ENCODE data around the gene FREM2. TPM values are rescaled to one million over a fixed set of nuclear protein-coding genes. Genes with fewer than 3 reads are reported as not detected.

Gene FREM2
- total RNA-seq, 4 donors from 2014 or later = 0.72 to 3.1 (median 1.5) TPM

GRCh38 chr13:38888309-38888708 is 201.4 kb downstream of the FREM2 start:
- H3K36me3 ChIP-seq = no peaks in the 10 kb centered on the region
- H3K4me3 ChIP-seq = no peak overlapping the region
- no peaks in the 10 kb centered on the region for H3K4me1 ChIP-seq
- H3K27me3 ChIP-seq = no peaks in the 10 kb centered on the region
- no peak for DNase-seq (ENCODE audit: low spot score in 2 of 2)
- WGBS = 66% methylated on average over 4 of the region's 4 CpGs
- no peaks in the 10 kb centered on the region for H3K9me3 ChIP-seq
- H3K27ac ChIP-seq = no peak overlapping the region
- no peak for TF ChIP-seq POLR2A (IDR thresholded peaks at IDR 0.05)
- no peak for TF ChIP-seq CTCF (IDR thresholded peaks at IDR 0.05)
- no peak for TF ChIP-seq POLR2AphosphoS5 (IDR thresholded peaks at IDR 0.05)
- no peak for TF ChIP-seq EP300 (IDR thresholded peaks at IDR 0.05)

GRCh38 chr13:38895075-38895474 is 208.2 kb downstream of the FREM2 start:
- H3K4me1 ChIP-seq = no peaks in the 10 kb centered on the region
- H3K36me3 ChIP-seq = no peaks in the 10 kb centered on the region
- 100% methylated on average over 1 of the region's 1 CpG for WGBS
- H3K9me3 ChIP-seq = no peaks in the 10 kb centered on the region
- no peak overlapping the region for H3K27ac ChIP-seq
- no peak overlapping the region for H3K4me3 ChIP-seq
- TF ChIP-seq POLR2AphosphoS5 (IDR thresholded peaks at IDR 0.05) (no peak), EP300 (IDR thresholded peaks at IDR 0.05) (no peak), POLR2A (IDR thresholded peaks at IDR 0.05) (no peak), CTCF (IDR thresholded peaks at IDR 0.05) (no peak)
- DNase-seq (ENCODE audit: low spot score in 2 of 2) = no peak
- H3K27me3 ChIP-seq = no peaks in the 10 kb centered on the region

DNA sequence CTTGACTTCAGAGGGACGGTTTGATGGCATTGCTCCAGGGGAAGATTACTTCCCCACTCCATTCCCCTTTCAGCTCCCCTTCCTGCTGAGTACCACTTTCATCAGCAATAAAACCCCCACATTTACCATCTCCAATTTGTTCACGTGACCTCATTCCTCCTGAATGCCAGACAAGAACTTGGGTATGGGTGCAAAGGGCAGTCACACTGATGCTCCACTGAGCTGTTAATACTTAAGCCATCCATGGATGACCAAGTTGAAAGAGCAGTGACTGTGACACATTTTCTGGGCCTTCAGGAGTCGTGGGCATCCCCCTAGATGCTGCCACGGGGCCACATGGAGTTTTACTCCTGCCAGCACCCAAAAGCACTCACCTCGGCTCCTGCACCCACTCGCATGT is 210.6 kb downstream of the FREM2 start:
- H3K27me3 ChIP-seq = no peaks in the 10 kb centered on the region
- H3K9me3 ChIP-seq = no peaks in the 10 kb centered on the region
- 92% methylated on average over 6 of the region's 6 CpGs for WGBS

DNA sequence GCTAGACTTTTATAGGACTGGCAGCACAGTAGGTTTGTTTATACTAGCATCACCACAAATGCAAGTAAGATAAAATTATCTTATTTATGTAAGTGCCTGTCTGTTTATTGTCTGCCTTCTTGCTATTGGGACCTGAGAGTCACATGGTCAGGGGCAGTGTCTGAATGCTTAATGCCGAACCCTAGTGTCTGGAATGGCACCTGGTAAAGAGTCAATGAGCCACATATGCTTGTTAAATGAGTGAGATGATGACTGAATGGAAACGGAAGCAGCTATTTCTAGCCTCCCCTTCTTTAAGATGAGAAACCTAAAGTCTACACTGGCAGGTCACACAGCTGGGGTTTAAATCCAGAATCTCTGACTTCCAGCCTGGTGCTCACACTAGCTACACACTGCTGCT is 211.6 kb downstream of the FREM2 start:
- no peaks in the 10 kb centered on the region for H3K36me3 ChIP-seq
- H3K4me3 ChIP-seq = no peak overlapping the region
- no peaks in the 10 kb centered on the region for H3K9me3 ChIP-seq
- H3K4me1 ChIP-seq = peaks cover 9% of the 10 kb centered on the region
- TF ChIP-seq POLR2AphosphoS5 (IDR thresholded peaks at IDR 0.05) = no peak
- no peak for TF ChIP-seq POLR2A (IDR thresholded peaks at IDR 0.05)
- no peak for TF ChIP-seq EP300 (IDR thresholded peaks at IDR 0.05)
- no peak for TF ChIP-seq CTCF (IDR thresholded peaks at IDR 0.05)
- no peak for DNase-seq (ENCODE audit: low spot score in 2 of 2)
- 63% methylated on average over 2 of the region's 2 CpGs for WGBS
- no peaks in the 10 kb centered on the region for H3K27me3 ChIP-seq
- H3K27ac ChIP-seq = no peak overlapping the region

More for the DNA sequence above, 210.6 kb downstream of the FREM2 start:
- H3K4me3 ChIP-seq = no peak overlapping the region
- peaks cover 5% of the 10 kb centered on the region for H3K4me1 ChIP-seq
- no peak for DNase-seq (ENCODE audit: low spot score in 2 of 2)
- no peak for TF ChIP-seq EP300 (IDR thresholded peaks at IDR 0.05)
- no peak for TF ChIP-seq POLR2A (IDR thresholded peaks at IDR 0.05)
- no peak for TF ChIP-seq CTCF (IDR thresholded peaks at IDR 0.05)
- TF ChIP-seq POLR2AphosphoS5 (IDR thresholded peaks at IDR 0.05) = no peak
- H3K36me3 ChIP-seq = no peaks in the 10 kb centered on the region
- no peak overlapping the region for H3K27ac ChIP-seq

DNA sequence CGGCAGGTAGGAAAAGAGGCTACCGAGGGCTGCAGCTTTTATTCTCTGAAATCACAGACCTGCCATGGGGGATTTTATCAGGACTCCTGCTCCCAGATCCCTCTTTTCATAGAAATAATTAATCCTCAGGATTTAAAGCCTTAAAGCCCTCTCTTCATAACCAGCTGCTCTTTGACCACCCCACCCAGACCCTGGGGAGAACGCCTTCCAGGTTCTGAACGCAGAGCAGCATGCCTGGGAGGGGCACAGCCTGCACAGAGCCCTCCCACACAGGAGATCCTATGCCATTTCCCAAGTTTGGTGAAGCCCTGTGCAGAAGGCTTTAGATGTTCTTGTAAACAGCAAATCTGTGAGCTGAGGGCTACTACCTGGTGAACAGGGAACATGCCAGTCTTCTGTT is 212.7 kb downstream of the FREM2 start:
- Histone ChIP-seq H3K36me3 (no peaks in the 10 kb centered on the region), H3K4me3 (no peak overlapping the region), H3K9me3 (no peaks in the 10 kb centered on the region), H3K4me1 (peaks cover 9% of the 10 kb centered on the region), H3K27ac (no peak overlapping the region), H3K27me3 (no peaks in the 10 kb centered on the region)
- TF ChIP-seq CTCF (IDR thresholded peaks at IDR 0.05) (no peak), POLR2A (IDR thresholded peaks at IDR 0.05) (no peak), POLR2AphosphoS5 (IDR thresholded peaks at IDR 0.05) (no peak), EP300 (IDR thresholded peaks at IDR 0.05) (no peak)
- no peak for DNase-seq (ENCODE audit: low spot score in 2 of 2)
- WGBS = 77% methylated on average over 4 of the region's 4 CpGs

All from suprapubic skin (tissue), 4 donors.